ENCODE data around the gene PKDCC. TPM values are rescaled to one million over a fixed set of nuclear protein-coding genes. Genes with fewer than 3 reads are reported as not detected.

Gene PKDCC
- total and polyA plus RNA-seq, 2 of the 8 experiments (the other 6 are each of a cell fraction or from before 2014, with no cell fraction given), result 49.9 to 80.1 TPM

DNA sequence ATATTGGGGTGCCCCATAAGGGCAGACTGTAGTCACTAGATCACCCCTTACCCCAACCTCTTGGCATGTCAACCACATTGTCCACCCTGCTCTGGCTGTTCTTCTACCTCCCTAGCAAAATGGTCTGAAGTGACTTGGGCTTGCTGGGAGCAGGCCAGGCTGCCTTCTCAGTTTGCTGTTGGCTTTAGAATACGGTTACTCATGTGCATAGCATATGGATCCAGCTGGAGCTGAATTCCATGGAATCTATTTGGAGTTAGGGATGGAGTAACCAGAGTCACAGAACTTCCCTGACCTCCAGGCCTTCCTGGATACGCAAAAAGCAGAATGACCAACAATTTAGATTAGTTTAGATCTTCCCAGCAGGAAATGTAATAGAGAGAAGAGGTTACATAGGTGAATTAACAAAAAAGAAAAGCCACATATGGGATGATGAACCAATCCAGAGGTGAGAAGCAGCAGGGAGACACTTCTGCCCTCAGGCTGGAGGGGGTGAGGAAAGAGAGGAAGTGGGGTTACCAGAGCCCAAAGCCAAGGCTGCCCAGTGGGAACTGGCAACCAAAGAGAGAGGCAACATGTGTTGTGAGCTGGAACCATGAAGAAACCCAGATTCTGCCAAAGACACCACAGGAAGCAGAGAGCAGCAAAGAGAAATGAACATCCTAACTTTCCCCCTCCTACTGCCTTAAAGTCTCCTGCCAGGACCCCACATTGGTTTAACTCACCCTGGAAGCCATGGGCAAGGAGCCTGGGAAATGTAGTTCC lies 26.1 kb downstream of the PKDCC start:
- Histone ChIP-seq H3K23ac (ENCODE audit: insufficient read length) (no peak overlapping the region), H3K27ac (ENCODE audit: low read depth, low read length) (no peak overlapping the region), H3K4me2 (ENCODE audit: insufficient read depth in 1 of 2, low read depth in 2 of 2, low read length in 2 of 2) (no peak overlapping the region), H3K4ac (replicated peaks; ENCODE audit: insufficient read length, low read depth, low read length) (no peak overlapping the region), H3K27me3 (replicated peaks in 1 of 4; ENCODE audit: control insufficient read depth in 3 of 4, extremely low read depth in 1 of 4, insufficient read depth in 3 of 4, low read length in 3 of 4) (no peaks in the 10 kb centered on the region), H4K20me1 (replicated peaks in 1 of 2; ENCODE audit: control insufficient read depth in 1 of 2, insufficient read depth in 2 of 2, low read length in 2 of 2) (no peaks in the 10 kb centered on the region), H4K91ac (replicated peaks; ENCODE audit: insufficient read length, low read length) (no peak overlapping the region), H2BK15ac (ENCODE audit: low read length) (0 out of 2 replicates have a peak overlapping the region, but pooled peaks have one; percentile 51), H3K56ac (replicated peaks; ENCODE audit: insufficient read length, low read depth, low read length) (no peak overlapping the region), H3K36me3 (ENCODE audit: control insufficient read depth in 2 of 4, insufficient read depth in 4 of 4, low read length in 3 of 4) (no peaks in the 10 kb centered on the region), H3K14ac (ENCODE audit: insufficient read length) (no peak overlapping the region), H3K9me3 (ENCODE audit: insufficient read depth in 2 of 2, low read depth in 1 of 2, low read length in 1 of 2) (no peaks in the 10 kb centered on the region), H4K8ac (ENCODE audit: extremely low read depth, insufficient read depth, low read length) (no peak overlapping the region), H3K9ac (replicated peaks in 1 of 4; ENCODE audit: extremely low read depth in 1 of 4, low read depth in 3 of 4, low read length in 3 of 4) (no peak overlapping the region), H3K79me2 (ENCODE audit: control insufficient read depth in 1 of 2, insufficient read depth in 2 of 2, low read length in 2 of 2) (no peaks in the 10 kb centered on the region), H2BK20ac (ENCODE audit: low read length) (no peak overlapping the region), H2AK5ac (ENCODE audit: low read depth, low read length) (no peak overlapping the region), H3K79me1 (ENCODE audit: low read depth, low read length) (no peaks in the 10 kb centered on the region), H3K23me2 (ENCODE audit: low read depth, low read length) (no peaks in the 10 kb centered on the region; the same call in 1 of the 2 replicates), H2BK120ac (replicated peaks; ENCODE audit: low read depth, low read length) (no peak overlapping the region), H4K5ac (ENCODE audit: insufficient read length, low read depth, low read length) (no peak overlapping the region), H3K18ac (ENCODE audit: extremely low read depth, low read length) (no peak overlapping the region), H2BK5ac (ENCODE audit: low read depth, low read length) (no peak overlapping the region), H3K4me3 (ENCODE audit: extremely low read depth in 1 of 4, insufficient read depth in 2 of 4, low read depth in 3 of 4, low read length in 4 of 4) (no peak overlapping the region), H3K4me1 (replicated peaks in 1 of 4; ENCODE audit: control insufficient read depth in 3 of 4, insufficient read depth in 4 of 4, low read length in 3 of 4) (peaks cover 0 to 9% (median 0%) of the 10 kb centered on the region in 4 experiments; a peak in 2 of 7 replicates), H2BK12ac (ENCODE audit: low read depth, low read length) (no peak overlapping the region; the same call in 1 of the 2 replicates), H2AFZ (ENCODE audit: low read length) (no peak overlapping the region)
- FAIRE-seq (no peak), DNase-seq (ENCODE audit: low read depth in 1 of 2, low spot score in 2 of 2) (no peak)
- ChIA-PET POLR2A (ENCODE audit: partially characterized antibody) (no interaction called here), CTCF (ENCODE audit: partially characterized antibody) (interaction anchor here (0.9 to 25.9 kb wide), 18 partner anchors 9 to 246 kb away, joined by 3 to 890 read pairs (median 4); no protein-coding TSS in a partner anchor)
- WGBS, 2 experiments (ENCODE audit: extremely low coverage in 1 of 2, insufficient coverage in 1 of 2, insufficient read length in 1 of 2, insufficient replicate concordance in 2 of 2, low coverage in 1 of 2, low lambda C conversion rate in 2 of 2, missing lambda C conversion rate in 1 of 2), result 95% methylated on average over 2 of the region's 2 CpGs; no CpG with 5 or more reads in 1 of the 2 experiments
- no peak for TF ChIP-seq SIX5 (IDR thresholded peaks at IDR 0.05; ENCODE audit: low read depth, low read length)
- no peak for TF ChIP-seq KDM1A (IDR thresholded peaks at IDR 0.05; ENCODE audit: borderline replicate concordance, low read length)
- TF ChIP-seq ATF3 (IDR thresholded peaks at IDR 0.05; ENCODE audit: insufficient read depth, low read depth, low read length), result no peak
- no peak for TF ChIP-seq PHF8 (conservative IDR thresholded peaks at IDR 0.05; ENCODE audit: low read depth, low read length)
- TF ChIP-seq GABPA (IDR thresholded peaks at IDR 0.05; ENCODE audit: borderline replicate concordance, insufficient read depth, low read length), result no peak
- no peak for TF ChIP-seq BACH1 (IDR thresholded peaks at IDR 0.05; ENCODE audit: low read length)
- TF ChIP-seq RNF2 (IDR thresholded peaks at IDR 0.05; ENCODE audit: borderline replicate concordance, low read depth, low read length, missing control alignments, poor library complexity, severe bottlenecking), result no peak
- TF ChIP-seq SIRT6 (IDR thresholded peaks at IDR 0.05; ENCODE audit: low read length), result no peak
- TF ChIP-seq RAD21 (IDR thresholded peaks at IDR 0.05 in 1 of 2, conservative IDR thresholded peaks at IDR 0.05 in 1 of 2; ENCODE audit: low read depth in 2 of 2, low read length in 2 of 2), result no peak
- no peak for TF ChIP-seq JUND (IDR thresholded peaks at IDR 0.05; ENCODE audit: low read length)
- no peak for TF ChIP-seq BCL11A (IDR thresholded peaks at IDR 0.05; ENCODE audit: low read depth in 2 of 2, low read length in 2 of 2)
- no peak for TF ChIP-seq POLR2AphosphoS5 (IDR thresholded peaks at IDR 0.05; ENCODE audit: low read depth, low read length)
